IMR-90 (cell line): ENCODE measurements around the gene GABRP. TPM values are rescaled to one million over a fixed set of nuclear protein-coding genes. Genes with fewer than 3 reads are reported as not detected.
"Not testable (repeated sequence)": the region's sequence is repeated elsewhere in the genome, so short reads cannot be mapped to it uniquely, and the experiment has no call there.

Experiments used
- ATAC-seq: fragments of 200-7000 bp; cut with Tn5 transposase; 2 replicates; pipeline ENCODE4 v1.9.1; 2020; ENCODE audit warnings: low read depth, mild to moderate bottlenecking, moderate library complexity
- BruUV-seq: library from RNA; stranded (reverse); fragments of 400-500 nt; replicated peaks from 2 replicates; lab custom pipeline; 2021; lab: Mats Ljungman, UMichigan
- CTCF ChIA-PET: fragments of 300-600 bp; formaldehyde crosslinking; extraction: SDS; loops from one replicate; lab custom pipeline; 2021; ENCODE audit warnings: antibody characterized with exemption; lab: Yijun Ruan, JAX
- POLR2A ChIA-PET: fragments of 300-600 bp; sonication (Branson Sonifier 250); formaldehyde crosslinking; loops from one replicate; lab custom pipeline; 2022; ENCODE audit warnings: antibody characterized with exemption; ENCODE audit not compliant: unreplicated experiment; lab: Charles Lee
- DNase-seq: peaks from one replicate; pipeline ENCODE4 v3.0.0; 2013
- H2AFZ ChIP-seq: replicated peaks from 2 replicates; pipeline ENCODE3; 2013; ENCODE audit warnings: low read length, mild to moderate bottlenecking; ENCODE audit not compliant: poor library complexity
- H2AK5ac ChIP-seq: 2 replicates; pipeline ENCODE4 v1.6.1; 2013; ENCODE audit warnings: low read depth, low read length, inconsistent platforms
- H2AK9ac ChIP-seq: replicated peaks from 2 replicates; pipeline ENCODE3; 2013; ENCODE audit warnings: mild to moderate bottlenecking, low read depth, low read length, moderate library complexity; ENCODE audit not compliant: poor library complexity
- H2BK120ac ChIP-seq: 2 replicates; pipeline ENCODE4 v1.6.1; 2013; ENCODE audit warnings: low read depth, low read length, inconsistent platforms
- H2BK15ac ChIP-seq: 3 replicates; pipeline ENCODE4 v1.6.1; 2013; ENCODE audit warnings: low read depth, low read length, inconsistent platforms
- H2BK20ac ChIP-seq: 2 replicates; pipeline ENCODE4 v1.6.1; 2013; ENCODE audit warnings: low read depth, mild to moderate bottlenecking, inconsistent platforms, low read length, moderate library complexity
- H2BK5ac ChIP-seq: 2 replicates; pipeline ENCODE4 v1.6.1; 2013; ENCODE audit warnings: mild to moderate bottlenecking, low read depth, low read length, inconsistent platforms; ENCODE audit not compliant: poor library complexity, severe bottlenecking
- H3K14ac ChIP-seq: replicated peaks from 2 replicates; pipeline ENCODE4 v1.6.1; 2013; ENCODE audit warnings: low read depth, low read length, inconsistent platforms
- H3K18ac ChIP-seq: 2 replicates; pipeline ENCODE4 v1.6.1; 2013; ENCODE audit warnings: low read depth, low read length, control low read depth
- H3K23ac ChIP-seq: 2 replicates; pipeline ENCODE4 v1.6.1; 2013; ENCODE audit warnings: low read depth, low read length, inconsistent platforms
- H3K27ac ChIP-seq: 2 replicates; pipeline ENCODE4 v1.5.1; 2013; ENCODE audit warnings: mild to moderate bottlenecking, control low read depth, low read length; ENCODE audit not compliant: insufficient read depth
- H3K27me3 ChIP-seq: 2 replicates; pipeline ENCODE4 v1.6.1; 2013; ENCODE audit warnings: low read length; ENCODE audit not compliant: control insufficient read depth, insufficient read depth
- H3K36me3 ChIP-seq: 2 replicates; pipeline ENCODE4 v1.6.1; 2013; ENCODE audit warnings: low read length, mixed read lengths; ENCODE audit not compliant: control insufficient read depth, insufficient read depth
- H3K4ac ChIP-seq: 2 replicates; pipeline ENCODE4 v1.6.1; 2013; ENCODE audit warnings: low read depth, low read length, inconsistent platforms
- H3K4me1 ChIP-seq: 2 replicates; pipeline ENCODE4 v1.6.1; 2013; ENCODE audit warnings: low read length, mixed read lengths; ENCODE audit not compliant: control insufficient read depth, insufficient read depth
- H3K4me2 ChIP-seq: 2 replicates; pipeline ENCODE4 v1.6.1; 2013; ENCODE audit warnings: low read depth, mild to moderate bottlenecking, control low read depth, low read length, moderate library complexity
- H3K4me3 ChIP-seq: 2 replicates; pipeline ENCODE4 v1.5.1; 2013; ENCODE audit warnings: low read depth, mild to moderate bottlenecking, control low read depth, low read length, moderate library complexity; ENCODE audit not compliant: insufficient read depth
- H3K56ac ChIP-seq: 2 replicates; pipeline ENCODE4 v1.6.1; 2013; ENCODE audit warnings: low read length, inconsistent platforms; ENCODE audit not compliant: insufficient read depth; ENCODE audit errors: extremely low read depth
- H3K79me1 ChIP-seq, 2 experiments: 2 replicates each; pipeline ENCODE4 v1.6.1; 2013; ENCODE audit warnings: low read length in 2 of 2, inconsistent platforms in 1 of 2, low read depth in 1 of 2
- H3K9ac ChIP-seq: 2 replicates; pipeline ENCODE4 v1.6.1; 2013; ENCODE audit warnings: low read depth, low read length, control low read depth
- H3K9me1 ChIP-seq: 2 replicates; pipeline ENCODE4 v1.6.1; 2013; ENCODE audit warnings: low read length, inconsistent platforms; ENCODE audit not compliant: insufficient read depth
- H3K9me3 ChIP-seq: 2 replicates; pipeline ENCODE4 v1.6.1; 2013; ENCODE audit warnings: low read length; ENCODE audit not compliant: control insufficient read depth, insufficient read depth
- H4K20me1 ChIP-seq: 2 replicates; pipeline ENCODE4 v1.6.1; 2013; ENCODE audit warnings: low read length, inconsistent platforms; ENCODE audit not compliant: insufficient read depth
- H4K5ac ChIP-seq: 2 replicates; pipeline ENCODE4 v1.6.1; 2013; ENCODE audit warnings: mild to moderate bottlenecking, low read depth, low read length, control low read depth
- H4K8ac ChIP-seq, 2 experiments: 2 replicates each; pipeline ENCODE4 v1.6.1; 2013; ENCODE audit warnings: low read depth in 2 of 2, low read length in 2 of 2, control low read depth in 1 of 2, inconsistent platforms in 1 of 2
- H4K91ac ChIP-seq: 2 replicates; pipeline ENCODE4 v1.6.1; 2013; ENCODE audit warnings: low read depth, low read length, inconsistent platforms; ENCODE audit not compliant: insufficient read depth
- WGBS, 2 experiments: methylation state at CpG; one replicate each; pipeline versions ENCODE4 v1.1.5 to v1.1.7; 2013; ENCODE audit warnings: missing lambda C conversion rate in 2 of 2; ENCODE audit not compliant: insufficient read length in 1 of 2; ENCODE audit errors: extremely low coverage in 2 of 2; 5-methylcytosine and 5-hydroxymethylcytosine counted together
- dilution Hi-C: fragments of 300-500 bp; cut with HindIII; formaldehyde crosslinking; loops from one replicate; pipeline ENCODE4 v1.14.3; 2018; ENCODE audit warnings: low sequenced_read_pairs; ENCODE audit not compliant: unreplicated experiment
- in situ Hi-C: fragments of 300-500 bp; cut with MboI; formaldehyde crosslinking; loops from 3 replicates; pipeline ENCODE4 v1.14.3; 2019; ENCODE audit warnings: low sequenced_read_pairs, inconsistent platforms, mixed read lengths
- intact Hi-C: fragments of 100-400 bp; cut with micrococcal nuclease; formaldehyde crosslinking; loops from 2 replicates; pipeline ENCODE4 v1.10.0; 2022
- polyA plus RNA-seq, 3 experiments: library from polyadenylated mRNA; depleted of rRNA; stranded (reverse); fragments of >200 nt; gene quantifications; 2 replicates each; pipeline ENCODE4 v1.2.3, GENCODE V29; 2012; ENCODE audit warnings: low replicate concordance in 1 of 3
- total RNA-seq: library from RNA; depleted of rRNA; stranded (reverse); fragments of >200 nt; gene quantifications from 2 replicates; pipeline ENCODE4 v1.2.3, GENCODE V29; 2012

The GABRP gene
- total and polyA plus RNA-seq, 2 of the 4 experiments (the other 2 are of a cell fraction): not detected

DNA sequence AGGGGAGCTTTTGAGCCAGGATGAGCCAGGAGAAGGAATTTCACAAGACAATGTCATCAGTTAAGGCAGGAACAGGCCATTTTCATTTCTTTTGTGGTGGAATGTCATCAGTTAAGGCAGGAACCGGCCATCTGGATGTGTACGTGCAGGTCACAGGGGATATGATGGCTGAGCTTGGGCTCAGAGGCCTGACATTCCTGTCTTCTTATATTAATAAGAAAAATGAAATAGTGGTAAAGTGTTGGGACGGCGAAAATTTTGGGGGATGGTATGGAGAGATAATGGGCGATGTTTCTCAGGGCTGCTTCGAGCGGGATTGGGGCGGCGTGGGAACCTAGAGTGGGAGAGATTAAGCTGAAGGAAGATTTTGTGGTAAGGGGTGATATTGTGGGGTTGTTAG lies 21.2 kb upstream of the GABRP start:
- POLR2A ChIA-PET, intact Hi-C loops, in situ Hi-C loops: not testable (repeated sequence)

DNA sequence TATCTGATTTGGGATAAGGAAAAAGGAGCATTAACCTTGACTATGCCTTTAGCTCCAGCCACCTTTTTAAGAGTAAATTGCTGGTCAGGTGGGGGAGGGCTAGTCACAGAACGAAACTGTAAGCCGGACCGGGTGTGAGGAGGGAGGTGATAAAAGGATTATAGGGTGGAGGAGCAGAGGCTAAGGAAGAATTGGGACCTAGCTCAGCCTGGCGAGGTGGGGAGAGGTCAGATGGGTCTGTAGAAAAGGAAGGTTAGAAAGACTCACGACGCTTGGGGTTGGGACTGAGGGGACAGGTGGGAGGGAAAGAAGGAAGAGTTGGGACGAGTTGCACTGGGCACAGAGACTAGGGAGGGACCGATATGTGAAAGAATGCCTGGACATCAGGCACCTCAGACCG lies 17.7 kb upstream of the GABRP start:
- H2AFZ ChIP-seq, CTCF ChIA-PET, H3K79me1 ChIP-seq, H3K4ac ChIP-seq, POLR2A ChIA-PET, H3K4me2 ChIP-seq, H3K56ac ChIP-seq, H3K9ac ChIP-seq, H3K14ac ChIP-seq, H3K4me3 ChIP-seq, dilution Hi-C loops, DNase-seq, H4K8ac ChIP-seq, H3K9me1 ChIP-seq, H2AK9ac ChIP-seq, H4K20me1 ChIP-seq, H2BK5ac ChIP-seq, H2AK5ac ChIP-seq, ATAC-seq, in situ Hi-C loops, H2BK20ac ChIP-seq, intact Hi-C loops, H4K91ac ChIP-seq, H3K23ac ChIP-seq, H2BK15ac ChIP-seq, H3K27ac ChIP-seq, H3K18ac ChIP-seq, H2BK120ac ChIP-seq, H3K36me3 ChIP-seq, H3K4me1 ChIP-seq, H3K9me3 ChIP-seq, BruUV-seq, H4K5ac ChIP-seq: not testable (repeated sequence)
- WGBS, 2 experiments: 32% methylated on average over 8 of the region's 9 CpGs; no CpG with 5 or more reads in 1 of the 2 experiments
- peaks cover 14% of the 10 kb centered on the region; the same call in 1 of the 2 replicates for H3K27me3 ChIP-seq

More for the DNA sequence above, 21.2 kb upstream of the GABRP start:
- H4K91ac ChIP-seq, H3K9me1 ChIP-seq, H3K4ac ChIP-seq, H2AK9ac ChIP-seq, H2AK5ac ChIP-seq, dilution Hi-C loops, H2BK15ac ChIP-seq, BruUV-seq, ATAC-seq, H3K56ac ChIP-seq, H2BK120ac ChIP-seq, H3K79me1 ChIP-seq, DNase-seq, H3K4me1 ChIP-seq, CTCF ChIA-PET, H4K5ac ChIP-seq, H3K23ac ChIP-seq, H3K9me3 ChIP-seq, H3K14ac ChIP-seq, H3K9ac ChIP-seq, H3K27ac ChIP-seq, H4K20me1 ChIP-seq, H3K4me2 ChIP-seq, H2AFZ ChIP-seq, H4K8ac ChIP-seq, H3K18ac ChIP-seq, H3K4me3 ChIP-seq, H2BK5ac ChIP-seq, H2BK20ac ChIP-seq, H3K36me3 ChIP-seq: not testable (repeated sequence)
- H3K27me3 ChIP-seq: peaks cover 10% of the 10 kb centered on the region
- no CpG with 5 or more reads among the region's 9 CpGs for WGBS, 2 experiments
